ENCODE measurements around the gene TRIO.
A peak's percentile ranks its signal among the peaks of the same experiment; 100 is the strongest.

The TRIO gene

GRCh38 chr5:14123974-14124482 is 19.1 kb upstream of the TRIO start:
- DNase-seq = no peak

DNA sequence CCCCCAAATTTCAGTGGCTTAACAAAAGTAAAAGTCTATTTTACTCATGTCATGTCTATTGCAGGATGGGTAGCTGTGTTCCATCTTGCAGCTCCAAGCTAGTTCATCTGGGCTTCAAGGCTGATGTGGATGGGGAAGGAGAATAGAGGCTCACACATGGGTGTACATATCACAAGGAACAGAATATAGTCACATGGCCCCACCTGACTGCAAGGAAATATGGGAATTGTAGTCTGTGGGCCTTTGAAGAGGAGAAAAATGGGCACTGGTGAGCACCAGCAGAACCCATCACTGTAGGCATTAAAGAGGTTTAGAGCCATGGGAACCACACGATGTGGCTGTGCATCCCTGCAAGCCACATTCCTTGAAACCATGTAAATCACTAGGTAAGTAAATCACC is 17.9 kb upstream of the TRIO start:
- DNase-seq = no peak

DNA sequence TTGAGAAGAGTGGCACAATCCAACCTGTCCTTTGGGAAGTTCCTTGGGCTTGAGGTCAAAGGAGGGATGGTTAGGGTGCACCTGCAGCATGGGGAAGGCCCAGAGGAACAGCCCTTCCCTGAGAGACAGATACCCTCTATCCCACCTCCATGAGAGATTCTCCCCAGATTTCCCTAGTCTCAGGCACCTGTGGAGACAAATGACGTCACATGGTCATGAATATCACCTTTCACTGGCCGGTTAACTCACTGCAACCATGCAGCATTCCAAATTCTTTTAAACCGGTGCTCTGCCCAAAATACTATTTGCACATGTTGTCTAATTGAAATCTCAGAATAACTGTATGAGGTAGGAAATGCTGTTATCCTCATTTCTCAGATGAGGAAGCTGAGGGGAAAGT is 15.6 kb upstream of the TRIO start:
- no peak for DNase-seq

- no peak for DNase-seq
Observed at GRCh38 chr5:14128079-14128478, 15.1 kb upstream of the TRIO start.

GRCh38 chr5:14129123-14129522 is 14.0 kb upstream of the TRIO start:
- no peak for DNase-seq

DNA sequence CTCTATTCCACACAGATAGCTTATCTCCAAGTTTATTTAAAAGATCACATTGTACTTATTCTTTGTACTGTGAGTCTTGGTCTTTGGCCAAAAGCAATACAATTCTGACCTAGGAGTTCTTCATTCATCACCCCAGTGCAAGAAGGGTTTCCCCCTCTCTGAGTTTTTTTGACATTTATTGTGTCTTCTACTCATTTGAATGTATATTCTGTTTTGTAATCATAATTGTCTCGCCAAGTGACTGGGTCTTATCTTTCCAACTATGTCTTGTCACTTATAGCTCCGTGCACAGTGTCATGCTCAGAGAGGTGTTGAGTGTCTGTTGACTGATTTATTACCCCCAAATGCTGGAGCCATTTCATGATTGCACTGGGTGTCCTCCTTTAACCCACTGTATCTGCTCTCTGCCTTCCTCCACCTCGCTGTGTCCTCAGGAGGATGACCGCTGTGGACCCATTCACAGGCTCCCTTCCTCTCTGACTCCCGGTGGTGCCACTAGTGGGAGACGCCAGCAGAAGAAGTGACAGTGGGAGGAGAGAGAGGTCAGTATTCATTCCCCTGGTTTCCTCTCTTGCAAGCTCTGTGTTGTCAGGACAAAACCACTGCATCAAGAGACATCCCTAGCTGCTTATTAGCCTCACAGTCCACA is 11.2 kb upstream of the TRIO start:
- no peak for DNase-seq

GRCh38 chr5:14133394-14133793 is 9.7 kb upstream of the TRIO start:
- no peak for DNase-seq

GRCh38 chr5:14134083-14134482 is 9.1 kb upstream of the TRIO start:
- DNase-seq = no peak

DNA sequence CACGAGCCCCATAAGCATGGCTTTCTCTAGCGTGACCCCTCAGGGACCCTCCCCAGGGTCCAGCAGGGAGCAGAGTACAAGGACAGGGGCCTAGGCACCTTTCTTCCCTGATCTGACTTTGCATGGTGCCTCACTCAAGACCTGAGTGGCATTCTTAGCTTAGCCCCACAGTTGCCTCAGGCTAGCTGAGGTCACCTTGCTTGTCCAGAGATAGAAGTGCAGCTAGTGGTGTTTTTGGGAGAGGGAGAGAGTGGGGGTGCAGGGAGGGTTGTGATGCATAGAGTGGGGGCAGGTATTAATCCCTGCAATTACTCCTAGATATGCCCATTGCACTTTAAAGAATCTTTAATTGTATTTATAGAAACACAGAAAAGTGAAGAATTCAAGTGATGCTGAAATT is 8.4 kb upstream of the TRIO start:
- DNase-seq = no peak

- DNase-seq = no peak
Observed at GRCh38 chr5:14135621-14136020, 7.5 kb upstream of the TRIO start.

GRCh38 chr5:14136228-14136627 is 6.9 kb upstream of the TRIO start:
- DNase-seq = no peak

- no peak for DNase-seq
Observed at GRCh38 chr5:14138608-14139540, 4.3 kb upstream of the TRIO start.

DNA sequence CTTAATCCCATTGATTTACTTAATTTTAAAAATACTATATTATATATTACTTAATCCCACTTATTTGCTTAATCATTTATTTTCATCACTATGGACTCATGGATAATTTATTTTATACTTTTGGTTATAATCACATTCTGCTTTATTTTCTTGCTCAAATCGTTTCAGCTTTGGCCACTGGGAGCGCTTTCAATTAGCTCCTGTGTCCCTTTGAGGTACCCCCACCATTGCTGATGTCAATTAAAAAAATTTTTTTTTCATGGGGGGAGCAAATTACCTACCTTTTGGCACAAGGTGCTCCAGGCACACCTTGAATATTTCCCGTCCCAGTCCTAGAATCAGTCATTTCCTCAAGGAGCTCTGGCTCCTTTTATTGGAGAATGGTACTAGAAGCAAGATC is 1.4 kb upstream of the TRIO start:
- no peak for DNase-seq

GRCh38 chr5:14142202-14142826 is 828 bp upstream of the TRIO start:
- no peak for DNase-seq

- DNase-seq = no peak
Observed at GRCh38 chr5:14143546-14143840, 351 bp downstream of the TRIO start.

DNA sequence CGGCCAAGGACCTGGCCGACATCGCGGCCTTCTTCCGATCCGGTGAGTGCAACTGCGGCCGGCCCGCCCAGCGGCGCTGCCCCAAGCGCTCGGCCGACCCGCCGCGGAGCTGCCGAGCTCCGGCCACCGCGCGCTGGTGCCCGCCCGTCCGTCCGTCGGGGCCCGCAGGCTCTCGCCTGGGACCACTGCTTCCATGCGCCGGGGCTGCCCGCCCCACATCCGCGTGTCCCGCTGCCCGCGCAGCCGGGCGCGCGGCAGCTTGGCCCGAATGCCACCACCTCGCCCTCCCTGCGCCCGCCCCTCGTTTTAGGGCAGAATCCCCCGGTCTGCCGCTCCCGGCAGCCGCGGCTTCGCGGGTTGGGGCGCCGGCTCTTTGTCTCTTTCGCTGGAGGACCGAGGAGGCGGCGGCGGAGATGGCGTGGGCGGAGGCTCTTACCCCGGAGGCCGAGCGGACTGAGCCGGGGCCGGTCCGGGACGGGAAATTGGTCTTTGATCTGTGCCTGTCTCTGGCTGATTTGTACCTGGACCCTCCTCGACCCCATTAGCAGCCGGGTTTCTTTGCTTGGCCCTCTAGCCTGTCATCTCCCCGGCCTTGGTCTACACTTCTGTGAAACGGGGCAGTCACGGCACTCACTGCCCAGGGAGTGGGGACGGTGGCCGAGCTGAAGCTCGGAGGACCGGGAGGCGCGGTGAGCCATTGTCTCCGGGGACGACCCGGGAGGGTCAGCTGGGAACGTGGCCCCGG is 871 bp downstream of the TRIO start:
- no peak for DNase-seq

GRCh38 chr5:14144586-14145434 is 1.7 kb downstream of the TRIO start:
- peak; percentile 47 for DNase-seq

GRCh38 chr5:14145435-14146334 is 2.5 kb downstream of the TRIO start:
- DNase-seq = no peak

GRCh38 chr5:14146725-14147124 is 3.6 kb downstream of the TRIO start:
- DNase-seq = no peak

DNA sequence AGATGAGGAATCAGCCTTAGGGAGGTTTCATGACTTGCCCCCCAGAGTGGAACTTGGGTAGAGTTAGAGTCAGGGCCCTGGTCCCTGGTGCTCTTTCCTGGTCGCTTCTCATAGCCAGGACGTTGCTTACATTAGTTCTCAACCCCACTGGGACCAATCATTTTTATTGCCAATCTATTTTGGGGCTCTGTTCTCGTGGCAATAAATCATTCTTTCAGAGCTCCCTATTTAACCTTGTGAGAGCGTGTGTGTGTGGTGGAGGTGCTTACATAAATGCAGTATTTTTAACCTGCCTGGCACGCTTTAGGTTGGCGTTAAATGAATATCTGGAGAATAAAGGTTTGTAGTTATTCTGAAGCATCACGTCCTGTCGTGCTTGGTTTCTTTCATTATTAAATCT is 4.1 kb downstream of the TRIO start:
- no peak for DNase-seq

- no peak for DNase-seq
Observed at GRCh38 chr5:14148483-14148882, 5.3 kb downstream of the TRIO start.

All from MV-4-11 (cell line).